ENCODE data around the gene PRKAG2.

- TF ChIP-seq POLR2A (IDR thresholded peaks at IDR 0.05), result no peak
- TF ChIP-seq CTCF (IDR thresholded peaks at IDR 0.05), result no peak
Measured at GRCh38 chr7:151615058-151615457, 261.9 kb downstream of the PRKAG2 start.
